ENCODE data around the gene SEC14L5. TPM values are rescaled to one million over a fixed set of nuclear protein-coding genes. Genes with fewer than 3 reads are reported as not detected.
"Not testable (repeated sequence)": the region's sequence is repeated elsewhere in the genome, so short reads cannot be mapped to it uniquely, and the experiment has no call there.

The SEC14L5 gene
- total RNA-seq, 1 donor from 2014 or later: 0.41 TPM

DNA sequence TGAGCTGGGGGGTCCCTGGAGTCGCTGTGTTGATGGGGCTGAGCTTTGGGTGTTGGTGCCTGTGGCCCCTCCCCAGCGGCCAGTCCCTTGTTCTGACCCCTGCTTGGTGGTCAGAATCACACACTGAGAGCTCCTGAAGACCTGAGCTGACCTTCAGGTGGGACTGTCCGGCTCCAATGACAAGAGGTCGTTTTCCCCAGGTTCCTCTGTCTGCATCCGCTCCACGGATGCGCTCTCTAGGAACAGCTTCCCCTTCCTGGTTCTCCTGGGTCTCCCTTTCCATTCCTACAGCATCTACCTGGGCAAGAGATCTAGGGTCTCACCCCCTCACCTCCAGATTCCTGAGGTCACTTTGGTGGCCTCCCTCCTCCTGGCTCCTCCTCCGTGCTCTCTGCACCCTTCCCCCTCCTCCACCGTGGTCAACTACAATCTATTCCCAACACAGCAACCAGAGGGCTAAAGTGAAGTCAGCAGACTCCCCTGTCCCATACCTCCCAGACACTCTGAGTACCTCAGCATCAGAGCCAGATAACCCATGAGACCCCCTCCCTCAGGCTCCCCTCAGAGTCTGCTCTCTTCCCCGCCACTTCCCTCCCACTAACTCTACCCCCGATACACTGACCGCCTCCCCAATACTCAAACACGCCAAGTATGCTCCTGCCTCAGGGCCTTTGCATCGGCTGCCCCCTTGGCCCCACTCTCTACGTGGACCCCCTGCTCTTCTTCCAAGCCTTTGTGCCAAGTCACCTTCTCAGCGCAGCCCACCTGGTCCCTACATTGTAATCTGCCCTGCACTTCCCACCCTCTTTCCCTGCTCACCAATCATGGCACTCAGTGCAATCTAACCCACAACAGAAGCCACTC, 9.0 kb upstream of the SEC14L5 start:
- no peak for FAIRE-seq

DNA sequence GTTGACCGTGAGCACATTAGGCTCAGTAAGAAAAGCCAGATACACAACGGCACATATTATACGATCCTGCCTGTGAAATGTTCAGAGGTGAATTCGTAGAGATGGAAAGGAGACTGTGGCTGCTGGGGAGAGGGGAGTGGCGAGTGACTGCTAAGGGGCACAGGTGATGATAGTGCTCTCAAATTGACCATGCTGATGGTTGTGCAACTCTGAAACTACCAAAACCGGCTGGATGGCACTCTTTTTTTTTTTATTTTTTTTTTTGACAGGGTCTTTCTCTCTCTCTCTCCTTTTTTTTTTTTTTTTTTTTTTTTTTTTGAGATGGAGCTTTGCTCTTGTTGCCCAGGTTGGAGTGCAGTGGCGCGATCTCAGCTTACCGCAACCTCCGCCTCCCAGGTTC, 8.1 kb upstream of the SEC14L5 start:
- no peak for DNase-seq (ENCODE audit: low spot score in 2 of 2)
- no peak for FAIRE-seq

More for the DNA sequence above, 9.0 kb upstream of the SEC14L5 start:
- no peak for DNase-seq (ENCODE audit: low spot score in 2 of 2)

GRCh38 chr16:4951583-4951982, 6.5 kb upstream of the SEC14L5 start:
- FAIRE-seq; DNase-seq (ENCODE audit: low spot score in 2 of 2): not testable (repeated sequence)

DNA sequence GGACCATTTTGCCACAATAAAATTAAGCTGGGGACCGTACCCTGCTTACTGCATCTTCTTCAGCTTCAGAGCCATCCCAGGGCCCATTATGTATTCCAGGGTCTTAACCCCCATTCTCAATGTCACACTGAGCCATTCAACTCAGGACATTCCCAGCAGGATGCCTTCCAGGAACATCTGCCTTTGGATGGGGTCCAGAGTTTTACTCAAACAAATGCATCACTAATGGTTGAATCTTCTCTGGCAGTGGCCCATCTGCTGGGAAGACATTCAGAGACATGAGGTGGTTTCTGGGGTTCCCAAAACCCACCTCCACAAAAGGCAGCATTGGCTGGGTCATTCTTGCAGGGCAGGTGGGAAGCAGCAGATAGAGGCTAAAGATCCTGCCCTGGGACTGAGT, 3.4 kb upstream of the SEC14L5 start:
- no peak for FAIRE-seq
- no peak for DNase-seq (ENCODE audit: low spot score in 2 of 2)

- FAIRE-seq: no peak
- no peak for DNase-seq (ENCODE audit: low spot score in 2 of 2)
Measured at GRCh38 chr16:4957420-4957719, 760 bp upstream of the SEC14L5 start.

DNA sequence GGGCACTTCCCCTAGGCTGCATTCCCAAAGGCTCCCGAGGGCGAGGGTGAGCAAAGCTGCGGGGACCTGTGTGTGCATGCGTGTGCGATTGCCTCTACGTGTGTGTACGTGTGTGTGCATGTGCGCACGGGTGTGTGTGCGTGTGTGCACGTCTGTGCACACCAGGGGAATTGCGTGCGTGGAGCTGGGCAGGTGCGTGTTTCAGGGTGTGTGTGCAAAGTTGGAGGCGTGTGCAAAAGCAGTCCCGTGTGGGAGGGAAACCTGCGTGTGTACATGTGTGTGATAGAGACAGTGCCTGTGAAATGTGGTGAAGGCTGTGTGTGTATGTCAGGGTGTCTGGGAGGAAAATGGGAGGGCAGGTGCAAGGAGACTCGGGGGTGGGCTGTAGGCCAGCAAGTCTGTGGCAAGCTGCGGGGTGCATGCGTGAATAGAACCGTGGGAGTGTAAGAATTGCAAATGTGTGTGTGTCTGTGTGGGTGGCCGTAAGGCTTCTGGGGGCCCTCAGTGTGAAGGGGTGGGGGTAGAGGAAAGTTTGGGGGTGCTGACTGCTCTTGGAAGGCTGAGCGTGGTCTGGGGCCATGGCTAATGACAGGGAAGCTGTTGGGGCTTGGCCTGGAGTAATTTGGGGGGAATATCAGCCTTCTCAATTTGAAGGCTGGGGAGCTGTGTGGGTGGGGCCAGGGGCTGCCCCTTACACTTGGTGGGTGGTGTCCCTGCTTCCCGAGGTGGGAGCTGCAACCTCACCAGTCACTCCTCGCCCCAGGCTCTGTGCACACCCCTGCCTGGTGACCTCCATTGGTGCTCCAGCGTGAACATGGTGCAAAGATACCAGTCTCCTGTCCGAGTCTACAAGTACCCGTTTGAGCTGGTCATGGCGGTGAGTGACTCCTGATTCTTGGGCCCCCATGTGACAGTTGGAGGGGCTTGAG, 644 bp downstream of the SEC14L5 start:
- DNase-seq (ENCODE audit: low spot score in 2 of 2) (no peak), FAIRE-seq (no peak)

DNA sequence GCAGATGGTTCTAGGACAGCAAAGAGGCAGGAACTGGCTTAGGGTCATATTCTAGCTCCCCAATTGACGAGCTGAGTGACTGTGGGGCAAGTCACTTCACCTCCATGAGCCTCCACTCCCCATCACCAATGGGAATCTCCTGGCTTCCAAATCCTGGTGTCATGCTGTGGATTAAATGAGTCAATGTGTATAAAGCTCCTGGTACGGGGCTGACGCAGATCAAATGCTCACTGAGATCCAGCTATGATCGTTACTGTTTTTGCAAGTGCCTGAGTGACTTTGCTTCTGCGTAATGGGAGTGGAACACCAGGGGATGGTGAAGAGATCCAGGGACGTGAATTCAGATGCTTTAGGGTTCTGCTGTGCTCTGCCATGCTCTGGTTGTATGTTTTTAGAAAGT, 2.4 kb downstream of the SEC14L5 start:
- no peak for FAIRE-seq

DNA sequence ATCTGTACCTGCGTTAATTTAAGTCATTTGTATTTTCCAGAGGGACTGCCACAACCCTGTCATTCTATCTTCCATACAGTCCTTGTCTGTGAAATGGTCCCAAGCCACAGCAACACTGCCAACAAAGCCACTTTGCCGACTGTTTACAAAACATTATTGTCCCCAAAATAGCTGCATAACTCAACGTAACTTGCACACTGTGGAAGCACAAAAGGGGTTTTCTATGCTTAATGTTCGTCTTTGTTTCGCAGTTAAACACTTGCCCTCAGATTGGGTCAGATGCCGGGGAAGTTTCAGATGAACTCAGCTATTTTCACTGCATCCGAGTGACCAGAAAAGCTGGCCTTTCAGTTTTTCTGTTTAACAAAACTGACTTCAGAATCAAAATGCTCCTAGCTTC, 4.6 kb downstream of the SEC14L5 start:
- FAIRE-seq (peak; percentile 96), DNase-seq (ENCODE audit: low spot score in 2 of 2) (peak in 1 of 2 donors; percentile 67)

More for the DNA sequence above, 2.4 kb downstream of the SEC14L5 start:
- no peak for DNase-seq (ENCODE audit: low spot score in 2 of 2)

DNA sequence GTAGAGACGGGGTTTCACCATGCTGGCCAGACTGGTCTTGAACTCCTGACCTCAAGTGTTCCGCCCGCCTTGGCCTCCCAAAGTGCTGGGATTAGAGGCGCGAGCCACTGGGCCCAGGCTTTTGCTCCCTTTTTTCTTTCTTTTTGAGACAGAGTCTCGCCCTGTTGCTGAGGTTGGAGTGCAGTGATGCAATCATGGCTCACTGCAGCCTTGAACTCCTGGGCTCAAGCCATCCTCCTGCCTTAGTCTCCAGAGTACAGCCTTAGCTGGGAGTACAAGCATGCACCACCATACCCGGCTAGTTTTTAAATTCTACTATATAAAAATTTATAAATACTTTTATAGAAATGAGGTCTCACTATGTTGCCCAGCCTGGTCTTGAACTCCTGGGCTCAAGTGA, 5.4 kb downstream of the SEC14L5 start:
- not testable (repeated sequence) for DNase-seq (ENCODE audit: low spot score in 2 of 2); FAIRE-seq

- DNase-seq (ENCODE audit: low spot score in 2 of 2) (no peak), FAIRE-seq (no peak)
Measured at GRCh38 chr16:4966736-4967453, 8.8 kb downstream of the SEC14L5 start.

GRCh38 chr16:4968278-4968677, 10.1 kb downstream of the SEC14L5 start:
- FAIRE-seq; DNase-seq (ENCODE audit: low spot score in 2 of 2): not testable (repeated sequence)

- FAIRE-seq: no peak
Measured at GRCh38 chr16:4968879-4969483, 10.9 kb downstream of the SEC14L5 start.

DNA sequence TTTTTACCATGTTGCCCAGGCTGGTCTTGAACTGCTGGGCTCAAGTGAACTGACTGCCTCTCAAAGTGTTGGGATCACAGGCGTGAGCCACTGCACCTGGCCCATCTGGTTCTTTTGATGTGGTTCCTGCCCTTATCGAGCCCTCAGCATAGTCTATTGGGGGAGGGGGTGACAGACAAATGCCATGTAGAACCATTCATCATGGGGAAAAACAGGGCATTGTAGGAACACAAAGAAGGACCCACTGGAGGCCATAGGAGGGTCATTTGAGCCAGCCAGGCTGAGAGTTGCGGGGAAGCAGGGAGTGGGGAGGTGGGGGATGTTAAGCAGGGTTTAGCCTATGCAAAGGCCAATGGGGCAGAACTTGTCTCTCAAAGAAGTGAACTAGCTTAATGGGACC, 11.9 kb downstream of the SEC14L5 start:
- DNase-seq (ENCODE audit: low spot score in 2 of 2) (no peak), FAIRE-seq (no peak)

More at GRCh38 chr16:4968879-4969483, 10.9 kb downstream of the SEC14L5 start:
- DNase-seq (ENCODE audit: low spot score in 2 of 2): no peak

GRCh38 chr16:4972938-4973587, 14.9 kb downstream of the SEC14L5 start:
- FAIRE-seq (no peak), DNase-seq (ENCODE audit: low spot score in 2 of 2) (no peak)

DNA sequence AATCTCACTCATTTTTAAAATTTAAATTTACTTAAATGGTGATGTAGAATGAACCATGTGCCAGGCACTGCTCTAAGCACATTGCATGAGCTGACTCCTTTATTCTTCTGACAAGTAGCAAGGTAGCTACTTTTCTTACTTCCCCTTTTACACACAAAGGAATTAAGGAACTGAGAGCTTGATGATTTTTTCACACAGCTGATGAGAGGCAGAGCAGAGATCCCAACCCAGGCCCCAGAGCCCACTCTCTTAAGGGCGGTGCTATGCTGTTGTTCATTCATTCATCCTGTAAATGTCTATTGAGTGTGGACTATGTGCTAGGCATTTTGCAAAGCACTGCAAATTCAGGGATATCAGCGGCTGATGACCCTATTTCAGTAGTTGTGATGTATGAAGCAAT, 17.9 kb downstream of the SEC14L5 start:
- no peak for FAIRE-seq

DNA sequence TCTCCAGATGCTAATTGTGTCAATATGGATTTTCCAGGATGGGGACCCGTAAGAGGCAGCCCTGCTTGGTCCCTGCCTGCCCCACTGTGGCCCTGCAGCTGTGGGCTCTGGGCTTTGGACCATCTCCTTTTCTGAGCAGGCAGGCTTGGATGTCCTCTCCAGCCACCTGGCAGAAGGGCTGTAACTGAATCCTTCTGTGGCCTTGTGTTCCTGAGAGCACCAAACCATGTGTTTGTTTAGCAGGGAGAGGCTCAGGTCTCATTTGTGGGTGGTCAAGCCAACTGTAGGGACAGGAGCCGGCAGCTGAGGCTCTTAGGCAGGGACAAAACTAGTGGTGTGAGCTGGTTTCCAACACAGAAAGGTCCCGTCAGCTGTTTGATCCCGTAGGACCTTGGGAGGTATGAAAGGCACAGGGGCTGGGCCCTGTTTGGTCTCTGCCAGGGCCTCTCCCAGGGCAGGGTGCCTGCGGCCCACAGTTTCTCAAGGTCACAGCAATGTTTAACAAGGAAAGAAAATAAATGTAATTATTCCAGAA, 18.5 kb downstream of the SEC14L5 start:
- no peak for FAIRE-seq
- DNase-seq (ENCODE audit: low spot score in 2 of 2): no peak

More for the DNA sequence above, 17.9 kb downstream of the SEC14L5 start:
- DNase-seq (ENCODE audit: low spot score in 2 of 2): no peak

DNA sequence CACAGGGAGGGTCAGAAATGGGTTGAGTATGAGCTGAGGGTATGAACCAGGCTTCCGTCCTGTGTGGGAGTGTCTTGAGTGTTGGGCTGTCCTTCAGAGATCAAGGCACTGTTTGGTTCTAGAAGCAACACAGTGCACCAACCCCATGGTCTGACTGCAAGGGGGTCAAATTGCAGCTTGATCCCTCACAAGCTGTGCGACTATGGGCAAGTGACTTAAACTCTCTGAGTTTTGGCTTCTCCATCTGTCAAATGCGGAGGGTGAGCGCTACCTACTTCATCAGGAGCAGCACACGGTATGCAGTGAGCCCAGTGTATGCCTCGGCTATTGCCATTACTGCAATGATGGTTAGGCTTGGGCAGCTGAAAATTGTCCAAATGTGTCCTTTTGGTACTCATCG, 21.0 kb downstream of the SEC14L5 start:
- no peak for FAIRE-seq

DNA sequence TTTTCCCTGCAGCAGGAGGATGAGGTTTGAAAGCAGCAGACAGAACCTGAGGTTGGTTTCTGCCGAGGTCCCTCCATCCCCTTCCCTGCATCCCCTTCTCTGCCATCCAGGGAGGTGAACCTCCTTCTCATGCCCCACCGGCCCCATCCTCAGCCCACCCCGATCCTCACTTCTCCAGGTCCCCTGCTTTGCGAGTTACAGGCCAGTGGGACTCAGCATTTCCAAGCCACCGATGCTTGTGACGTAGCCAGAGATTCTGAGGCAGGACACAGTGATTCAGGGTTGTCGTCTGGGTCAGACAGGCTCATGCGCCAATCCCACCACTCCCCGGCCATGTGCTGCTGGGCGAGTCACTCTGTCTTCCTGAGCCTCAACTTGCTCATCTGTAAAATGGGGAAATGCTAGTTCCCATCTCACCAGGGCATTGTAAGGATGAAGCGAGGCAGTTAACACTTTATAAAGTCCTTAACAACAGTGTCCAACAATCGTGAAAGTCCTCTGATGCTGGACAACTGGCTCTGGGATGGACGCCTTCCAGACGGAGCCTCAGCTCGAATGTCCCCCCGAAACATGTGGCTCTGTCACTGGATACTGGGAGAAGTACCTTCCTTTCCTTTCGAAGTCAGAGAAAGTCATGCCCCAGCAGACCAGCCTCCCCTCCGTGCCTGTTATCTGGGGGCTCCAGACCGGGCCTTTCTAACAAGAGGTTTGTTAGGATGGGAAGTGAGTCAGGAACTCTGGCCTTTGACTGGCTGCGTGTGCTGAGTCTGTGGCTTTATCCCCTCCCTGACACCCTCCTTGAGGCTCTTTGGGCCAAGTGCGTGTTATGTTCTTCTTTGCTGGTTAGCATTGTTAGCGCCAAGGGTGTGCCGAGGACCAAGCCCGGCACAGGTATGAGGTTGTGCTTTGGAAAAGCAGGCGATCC, 21.9 kb downstream of the SEC14L5 start:
- no peak for DNase-seq (ENCODE audit: low spot score in 2 of 2)
- FAIRE-seq: no peak

More for the DNA sequence above, 21.0 kb downstream of the SEC14L5 start:
- no peak for DNase-seq (ENCODE audit: low spot score in 2 of 2)
